ENCODE results near the gene OPN5. TPM values are rescaled to one million over a fixed set of nuclear protein-coding genes. Genes with fewer than 3 reads are reported as not detected.

Gene OPN5
- total RNA-seq, 1 donor from 2014 or later = not detected

DNA sequence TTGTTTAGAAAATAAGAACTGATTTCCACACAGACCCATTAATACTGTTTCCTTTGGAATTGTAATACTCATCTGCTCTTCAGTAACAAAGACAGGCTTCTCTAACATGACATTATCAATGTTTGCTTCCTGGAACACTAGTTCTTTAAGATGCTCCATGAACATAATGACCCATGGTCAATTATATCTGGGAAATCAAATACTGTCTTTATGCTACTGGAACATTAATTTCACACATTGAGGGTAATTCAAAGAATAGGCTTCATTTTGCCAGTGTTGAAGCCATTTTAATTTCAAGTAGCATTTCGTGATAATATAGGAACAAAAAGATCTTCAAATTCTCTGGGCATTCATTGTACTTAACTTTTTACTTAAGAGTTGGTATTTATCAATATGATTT lies 80.9 kb downstream of the OPN5 start:
- Histone ChIP-seq H3K27me3 (ENCODE audit: control insufficient read depth, insufficient read depth, low read length) (no peaks in the 10 kb centered on the region), H3K36me3 (ENCODE audit: control insufficient read depth, insufficient read depth, low read length) (no peaks in the 10 kb centered on the region), H3K4me3 (ENCODE audit: low read depth, low read length) (no peak overlapping the region)
- TF ChIP-seq, protein P1, sequence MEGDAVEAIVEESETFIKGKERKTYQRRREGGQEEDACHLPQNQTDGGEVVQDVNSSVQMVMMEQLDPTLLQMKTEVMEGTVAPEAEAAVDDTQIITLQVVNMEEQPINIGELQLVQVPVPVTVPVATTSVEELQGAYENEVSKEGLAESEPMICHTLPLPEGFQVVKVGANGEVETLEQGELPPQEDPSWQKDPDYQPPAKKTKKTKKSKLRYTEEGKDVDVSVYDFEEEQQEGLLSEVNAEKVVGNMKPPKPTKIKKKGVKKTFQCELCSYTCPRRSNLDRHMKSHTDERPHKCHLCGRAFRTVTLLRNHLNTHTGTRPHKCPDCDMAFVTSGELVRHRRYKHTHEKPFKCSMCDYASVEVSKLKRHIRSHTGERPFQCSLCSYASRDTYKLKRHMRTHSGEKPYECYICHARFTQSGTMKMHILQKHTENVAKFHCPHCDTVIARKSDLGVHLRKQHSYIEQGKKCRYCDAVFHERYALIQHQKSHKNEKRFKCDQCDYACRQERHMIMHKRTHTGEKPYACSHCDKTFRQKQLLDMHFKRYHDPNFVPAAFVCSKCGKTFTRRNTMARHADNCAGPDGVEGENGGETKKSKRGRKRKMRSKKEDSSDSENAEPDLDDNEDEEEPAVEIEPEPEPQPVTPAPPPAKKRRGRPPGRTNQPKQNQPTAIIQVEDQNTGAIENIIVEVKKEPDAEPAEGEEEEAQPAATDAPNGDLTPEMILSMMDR (IDR thresholded peaks at IDR 0.05; ENCODE audit: insufficient read depth, low read length, severe bottlenecking) = no peak
- DNase-seq (ENCODE audit: low read depth) (no peak), FAIRE-seq (no peak)

DNA sequence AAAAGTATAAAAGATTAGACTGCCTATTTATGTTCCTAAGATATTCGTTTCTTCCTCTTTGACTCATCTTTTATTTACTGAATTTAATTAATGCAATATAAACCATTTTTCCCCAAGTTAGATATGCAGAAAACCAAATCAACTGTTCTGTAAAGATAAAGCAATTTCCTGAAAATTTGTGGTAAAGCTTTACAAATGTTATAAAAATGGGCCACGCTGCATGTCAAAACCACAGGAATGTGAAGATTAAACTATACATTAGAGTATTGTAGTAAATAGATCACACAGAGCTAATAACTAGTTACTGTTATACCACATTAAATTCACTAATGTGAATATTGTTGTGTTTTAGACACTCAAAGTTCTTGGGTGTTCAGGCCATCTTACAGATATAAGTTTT lies 83.4 kb downstream of the OPN5 start:
- Histone ChIP-seq H3K36me3 (ENCODE audit: control insufficient read depth, insufficient read depth, low read length) (no peaks in the 10 kb centered on the region), H3K27me3 (ENCODE audit: control insufficient read depth, insufficient read depth, low read length) (no peaks in the 10 kb centered on the region), H3K4me3 (ENCODE audit: low read depth, low read length) (no peak overlapping the region)
- TF ChIP-seq, protein P1 (IDR thresholded peaks at IDR 0.05; ENCODE audit: insufficient read depth, low read length, severe bottlenecking) = no peak
- DNase-seq (ENCODE audit: low read depth) = no peak
- FAIRE-seq = no peak

DNA sequence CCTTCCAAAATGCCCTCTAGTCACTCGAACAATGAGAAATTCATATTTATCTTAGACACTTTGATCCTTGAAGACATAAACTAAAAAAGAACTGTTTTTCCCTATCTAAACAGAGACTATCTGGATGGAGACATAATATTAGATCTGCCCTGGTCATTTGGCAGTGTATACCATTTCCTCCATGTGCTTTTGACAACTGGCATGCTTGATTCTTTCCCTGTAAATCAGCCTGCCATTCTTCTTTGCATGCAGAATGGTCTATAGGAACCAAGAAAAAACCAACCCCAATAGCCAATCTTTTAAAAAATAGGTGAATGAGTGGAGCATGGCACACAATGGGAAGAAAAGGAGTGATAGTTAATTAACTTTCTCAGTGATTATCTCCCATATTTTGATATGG lies 93.8 kb downstream of the OPN5 start:
- no peaks in the 10 kb centered on the region for H3K36me3 ChIP-seq (ENCODE audit: control insufficient read depth, insufficient read depth, low read length)
- DNase-seq (ENCODE audit: low read depth) (no peak), FAIRE-seq (no peak)
- peaks cover 6% of the 10 kb centered on the region for H3K27me3 ChIP-seq (ENCODE audit: control insufficient read depth, insufficient read depth, low read length)
- TF ChIP-seq, protein P1 (IDR thresholded peaks at IDR 0.05; ENCODE audit: insufficient read depth, low read length, severe bottlenecking) = no peak
- no peak overlapping the region for H3K4me3 ChIP-seq (ENCODE audit: low read depth, low read length)

Other genes starting within 250 kb of the OPN5 start
- gene ADGRF4, start 83.5 kb upstream of the OPN5 start, total RNA-seq = 17.9 and 31.5 TPM in 2 replicates